Measurements from ENCODE around the gene OR52H1.

The OR52H1 gene

DNA sequence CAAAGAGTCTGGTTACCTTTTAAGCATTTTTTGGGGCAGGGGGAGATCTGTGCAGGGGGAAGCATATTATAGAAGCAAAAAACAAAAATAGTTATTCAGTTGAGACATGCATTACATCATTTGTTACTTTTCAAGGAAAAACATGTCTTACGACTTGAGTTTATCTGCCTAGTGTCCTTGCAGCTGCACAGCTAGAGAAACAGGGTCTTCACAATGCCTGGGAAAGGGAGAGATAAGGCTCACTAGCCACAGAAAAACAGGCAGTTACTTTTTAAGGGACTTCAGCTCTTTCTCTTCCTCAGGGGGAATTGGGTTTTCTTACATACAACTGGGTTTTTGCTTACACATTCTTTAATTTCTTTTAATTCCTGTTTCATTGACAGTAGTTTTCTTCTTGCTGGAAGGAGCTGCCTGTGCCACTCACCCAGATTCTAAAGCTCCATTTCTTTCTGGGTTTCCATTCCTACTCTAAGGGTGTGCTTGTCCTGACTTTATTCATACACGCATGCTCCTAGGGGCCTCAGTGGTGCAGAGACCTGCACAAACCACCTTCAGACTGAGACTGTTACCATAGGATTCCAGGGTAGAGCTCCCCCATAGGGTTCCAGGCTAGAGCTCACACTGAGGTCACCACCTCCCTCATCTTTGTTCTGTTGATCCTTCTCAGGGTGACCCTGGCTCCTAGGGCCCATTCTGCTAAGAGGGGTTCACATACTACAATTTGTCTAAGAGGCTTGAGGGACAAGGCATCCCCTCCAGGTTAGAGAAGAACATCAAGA, 17.1 kb downstream of the OR52H1 start:
- no peak for DNase-seq (ENCODE audit: low read depth)

DNA sequence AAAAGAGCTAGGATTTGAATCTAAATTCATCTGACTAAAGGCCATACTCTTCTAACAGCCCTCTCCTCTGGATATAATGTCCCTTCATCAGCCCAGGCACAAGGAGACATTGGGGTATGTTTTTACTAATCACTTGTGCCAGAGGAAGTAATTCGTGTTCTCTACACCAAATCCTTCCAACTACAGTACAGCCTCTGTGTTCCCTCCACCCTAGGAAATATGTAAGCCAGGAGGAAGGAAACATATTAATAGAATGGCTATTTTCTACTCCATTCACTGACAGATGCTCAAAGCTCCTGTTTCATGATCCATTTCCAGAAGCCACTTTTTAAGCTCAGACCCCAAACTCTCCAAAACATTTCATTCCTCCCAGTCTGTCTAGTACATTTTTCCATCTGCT, 19.8 kb downstream of the OR52H1 start:
- DNase-seq (ENCODE audit: low read depth) = no peak

DNA sequence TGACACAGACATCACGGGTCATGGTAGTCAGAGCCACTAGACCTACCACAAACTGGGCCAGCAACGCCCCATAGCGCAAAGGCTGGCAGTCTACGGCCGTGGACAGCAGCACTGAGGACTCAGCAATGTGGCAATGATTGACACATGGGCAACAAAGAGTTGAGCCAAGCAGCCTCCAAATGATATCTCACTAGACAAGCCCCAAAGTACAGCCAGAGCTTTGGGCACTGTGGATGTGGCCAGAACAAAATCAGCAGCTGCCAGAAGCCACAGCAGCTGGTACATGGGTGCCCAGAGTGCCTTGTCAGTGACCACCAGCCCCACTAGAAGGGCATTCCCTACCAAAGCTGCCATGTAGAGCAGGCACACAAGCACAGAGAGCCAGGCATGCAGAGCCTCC, 20.6 kb downstream of the OR52H1 start:
- DNase-seq (ENCODE audit: low read depth) = no peak

DNA sequence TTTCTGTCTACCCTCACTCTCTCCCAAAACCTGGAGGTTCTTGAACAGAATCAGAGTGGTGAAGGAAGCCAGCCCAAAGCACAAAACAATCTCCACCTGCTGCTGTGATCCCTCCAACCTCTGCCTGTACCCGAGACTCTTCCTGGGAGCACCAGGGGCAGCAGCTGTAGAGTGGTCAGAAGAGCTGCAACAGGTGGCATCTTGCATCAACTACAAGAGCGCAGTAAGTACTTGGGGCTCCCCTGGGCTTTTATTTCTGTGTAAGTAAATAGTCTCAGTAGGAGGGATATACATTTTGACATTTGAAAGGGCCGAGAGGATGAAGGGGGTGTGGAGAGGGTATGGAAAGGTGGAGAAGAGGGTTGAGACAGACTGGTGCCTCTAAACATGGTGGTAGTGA, 23.6 kb downstream of the OR52H1 start:
- no peak for DNase-seq (ENCODE audit: low read depth)

DNA sequence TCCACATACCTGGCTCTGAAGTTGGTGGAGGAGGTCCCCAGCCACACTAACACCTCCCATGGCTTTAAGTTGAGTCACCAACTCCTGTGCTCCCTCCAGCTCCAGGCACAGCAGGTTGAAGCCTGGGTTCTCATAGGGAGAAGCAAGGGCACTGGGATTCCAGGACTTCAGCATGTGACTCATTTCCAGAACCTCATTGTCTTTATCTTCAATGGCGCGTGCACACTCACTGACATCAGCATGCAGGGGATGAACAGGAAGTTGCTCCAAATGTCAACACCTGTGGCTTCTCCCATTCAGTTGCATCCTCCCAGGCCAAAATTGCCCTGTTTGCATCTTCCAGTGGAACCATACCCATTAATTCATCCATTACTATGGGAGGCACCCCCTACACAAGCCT, 26.0 kb downstream of the OR52H1 start:
- no peak for DNase-seq (ENCODE audit: low read depth)

DNA sequence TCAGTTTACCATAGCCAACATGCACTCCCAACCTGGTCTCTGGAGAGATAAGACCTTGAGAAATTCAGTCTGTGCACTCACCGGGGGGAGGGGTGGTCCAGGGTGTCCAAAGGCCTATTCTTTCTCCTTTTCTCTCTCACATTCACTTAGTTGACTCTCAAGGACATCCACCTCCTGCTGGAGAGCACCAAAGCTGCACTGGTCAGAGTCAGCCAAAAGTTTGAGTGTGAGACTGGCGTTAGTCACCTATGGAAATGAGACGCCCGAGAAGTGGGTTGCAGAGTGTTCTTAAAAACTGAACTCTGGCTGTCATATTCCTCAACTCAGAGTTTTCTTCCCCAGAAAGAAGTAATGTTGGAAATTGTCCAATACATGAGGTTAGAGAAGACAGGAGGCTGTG, 26.8 kb downstream of the OR52H1 start:
- no peak for DNase-seq (ENCODE audit: low read depth)

DNA sequence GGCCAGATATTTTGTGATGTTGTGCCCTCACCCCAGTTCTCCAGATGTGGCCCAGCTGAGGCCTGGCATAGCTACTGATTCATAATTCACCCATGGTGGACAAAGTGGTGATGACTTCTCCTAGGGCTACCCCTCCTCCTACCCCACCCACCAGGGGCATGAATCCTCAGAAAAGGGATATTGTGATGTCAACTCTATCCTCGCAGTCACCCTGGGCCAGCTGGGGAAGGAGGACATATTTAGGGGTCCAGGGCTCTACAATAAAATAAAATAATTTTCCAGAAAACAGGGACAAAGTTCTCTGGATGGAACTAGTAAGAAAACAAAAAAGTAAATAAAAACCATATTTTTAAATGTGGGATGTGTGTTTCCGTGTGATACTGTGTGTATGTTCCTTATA, 31.7 kb downstream of the OR52H1 start, which contains the start of gene UBQLNL:
TSS of gene UBQLNL (minus strand) at position 101 of the 400 bp plus-strand sequence. CDS start 258 bp downstream, outside the sequence.
- no peak for DNase-seq (ENCODE audit: low read depth)

DNA sequence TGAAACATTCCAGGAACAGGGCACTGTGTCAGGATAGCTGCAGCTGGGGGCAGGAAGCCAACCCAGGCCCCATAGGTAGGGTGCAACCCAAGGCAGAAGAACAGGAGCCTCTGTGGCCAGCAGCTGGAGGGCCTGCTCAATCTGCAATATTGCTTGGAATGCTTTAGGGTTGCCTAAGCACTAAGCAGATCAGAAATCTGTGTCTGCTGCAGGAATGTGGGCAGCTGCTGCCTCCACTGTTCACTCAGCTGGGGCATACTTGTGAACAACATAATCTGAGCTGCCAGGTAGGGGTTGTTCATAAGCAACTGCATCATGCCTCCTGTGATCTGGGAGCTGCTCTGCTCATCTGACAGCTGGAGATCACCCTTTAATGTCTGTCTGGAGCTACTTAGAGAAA, 33.5 kb downstream of the OR52H1 start:
- DNase-seq (ENCODE audit: low read depth) = no peak

DNA sequence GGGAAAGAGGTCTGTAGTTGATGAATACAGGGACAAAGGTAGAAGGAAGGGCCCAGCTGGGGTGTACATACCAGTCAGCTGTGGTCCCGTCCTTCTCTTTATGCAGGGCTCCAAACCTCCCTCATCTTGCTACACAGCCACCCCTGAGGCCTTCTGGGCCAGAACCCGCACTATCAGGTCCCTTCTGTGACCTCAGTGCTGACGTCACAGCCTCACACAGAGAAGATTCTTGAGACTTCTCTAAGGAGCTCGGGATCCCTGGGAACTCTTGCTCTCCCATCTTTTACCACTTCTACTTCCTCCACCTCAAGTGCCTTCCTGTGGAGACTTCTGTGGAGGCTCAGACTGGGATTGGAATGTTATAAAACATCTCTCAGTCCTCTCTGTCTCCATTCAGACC, 38.5 kb downstream of the OR52H1 start, which contains the start of gene UBQLN3:
TSS of gene UBQLN3 (minus strand) at position 155 of the 400 bp plus-strand sequence. CDS start 399 bp downstream, outside the sequence.
- DNase-seq (ENCODE audit: low read depth) = no peak

DNA sequence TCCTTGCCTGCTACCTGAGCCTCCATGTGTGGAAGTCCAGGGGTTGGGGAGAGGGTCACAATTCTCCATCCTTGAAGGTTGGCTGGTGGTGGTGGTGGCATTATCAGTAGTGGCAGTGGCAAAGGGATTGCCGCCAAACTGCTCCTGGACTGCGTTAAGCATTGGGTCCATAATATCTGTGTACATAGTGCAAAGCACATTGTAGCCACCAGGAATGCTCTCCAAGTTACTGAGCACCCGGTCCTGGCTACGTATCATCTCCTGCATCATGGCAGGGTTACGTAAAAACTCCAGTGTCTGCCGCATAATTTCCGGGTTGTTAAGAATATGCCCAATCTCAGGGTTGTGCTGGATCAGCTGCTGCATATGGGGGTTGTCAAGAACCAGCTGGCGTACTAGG, 39.7 kb downstream of the OR52H1 start:
- no peak for DNase-seq (ENCODE audit: low read depth)

DNA sequence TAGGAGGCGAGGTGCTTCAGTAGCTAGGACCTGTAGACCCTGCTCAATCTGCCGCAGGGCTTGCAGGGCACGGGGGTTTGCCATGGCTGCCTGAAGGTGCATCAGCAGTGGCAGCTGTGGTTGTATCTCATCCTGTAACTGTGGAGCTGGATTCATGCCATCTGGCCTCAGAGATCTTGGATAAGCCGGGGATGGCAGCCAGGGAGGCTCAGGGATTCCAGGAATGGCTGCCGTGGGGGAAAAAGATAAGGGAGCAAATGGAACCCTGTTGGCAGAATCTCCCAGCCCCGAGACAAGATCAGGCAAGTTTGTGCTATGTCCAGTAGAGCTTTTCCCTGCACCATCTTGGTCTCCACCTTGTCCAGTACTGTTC, 40.4 kb downstream of the OR52H1 start:
- no peak for DNase-seq (ENCODE audit: low read depth)

DNA sequence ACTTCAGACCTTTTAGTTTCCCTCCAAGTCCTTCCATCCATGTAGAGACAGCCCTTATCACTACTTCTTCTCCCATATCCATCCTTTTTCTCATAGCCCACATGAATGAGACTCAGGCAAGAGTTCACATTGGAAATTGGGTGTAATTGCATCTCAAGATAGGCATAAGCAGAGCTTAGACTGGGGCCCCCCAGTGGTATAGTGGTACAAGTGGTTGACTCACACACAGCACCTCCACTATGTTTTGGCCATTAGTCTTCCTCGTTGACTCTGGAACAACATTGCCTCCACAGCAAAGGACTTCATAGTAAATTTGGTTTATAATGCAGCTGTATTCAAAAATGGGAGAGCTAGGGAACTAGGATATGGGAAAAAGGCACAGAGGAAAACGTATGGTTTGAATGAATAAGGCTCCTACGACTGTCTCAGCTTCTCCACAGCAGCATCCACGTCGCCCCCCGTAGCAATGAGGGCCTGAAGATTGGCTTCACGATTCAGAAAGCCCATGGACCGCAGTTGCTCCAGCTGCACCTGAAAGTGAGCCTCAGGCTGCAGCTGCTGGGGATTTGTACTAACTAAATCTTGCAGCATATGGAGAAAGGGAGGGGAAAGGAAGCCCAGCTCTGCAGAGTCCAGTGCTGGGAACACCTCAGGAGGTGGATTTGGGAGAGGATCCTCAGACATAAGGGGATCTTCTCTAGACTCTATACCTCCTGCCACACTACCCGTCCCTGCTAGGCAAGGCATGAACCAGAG, 41.0 kb downstream of the OR52H1 start:
- no peak for DNase-seq (ENCODE audit: low read depth)

DNA sequence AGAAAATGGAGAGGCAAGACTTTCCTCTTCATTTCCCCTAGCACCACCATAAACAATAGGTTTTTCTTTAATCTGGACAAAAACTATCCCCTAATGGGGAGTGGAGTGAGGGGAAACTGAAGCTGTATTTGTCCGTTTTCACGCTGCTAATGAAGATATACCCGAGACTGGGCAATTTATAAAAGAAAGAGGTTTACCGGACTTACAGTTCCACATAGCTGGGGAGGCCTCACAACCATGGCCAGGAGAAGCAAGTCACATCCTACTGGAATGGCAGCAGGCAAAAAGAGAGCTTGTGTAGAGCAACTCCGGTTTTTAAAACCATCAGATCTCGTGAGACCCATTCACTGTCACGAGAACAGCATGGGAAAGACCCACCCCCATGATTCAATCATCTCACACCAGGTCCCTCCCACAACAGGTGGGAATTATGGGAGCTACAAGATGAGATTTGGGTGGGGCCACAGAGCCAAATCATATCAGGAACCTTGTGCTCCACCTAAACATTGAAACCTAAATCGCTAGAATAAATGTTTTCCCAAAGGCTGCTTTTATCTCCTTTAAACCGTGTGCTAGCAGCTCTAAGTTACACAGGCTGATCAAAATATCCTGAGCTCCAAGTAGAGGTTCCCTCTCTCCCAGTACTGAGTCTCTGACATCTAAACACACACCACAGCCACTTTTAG, 42.8 kb downstream of the OR52H1 start:
- no peak for DNase-seq (ENCODE audit: low read depth)

DNA sequence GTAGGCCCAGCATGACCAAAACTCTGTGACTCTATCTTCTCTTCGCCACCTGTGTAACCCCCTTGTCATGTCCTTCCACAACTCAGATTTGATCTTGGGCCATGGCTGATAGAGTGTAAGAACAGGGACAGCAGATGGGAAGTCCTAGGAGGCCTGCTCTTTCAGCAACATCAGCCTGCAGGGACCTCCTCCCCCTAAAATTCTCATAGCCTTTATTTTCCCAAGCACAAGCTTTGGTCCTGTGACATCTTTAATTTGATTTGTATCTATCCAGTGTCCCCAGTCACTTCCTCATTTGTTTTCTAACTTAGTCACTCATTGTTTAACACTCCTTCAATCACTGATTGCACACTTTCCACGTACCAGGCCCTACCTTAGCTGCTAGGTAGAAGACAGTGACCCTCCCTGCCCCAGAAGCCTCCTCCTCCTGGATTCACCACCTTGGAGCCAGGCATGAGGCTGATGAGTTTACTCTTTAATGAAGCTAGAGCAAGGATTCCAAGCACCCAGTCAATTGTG, 43.9 kb downstream of the OR52H1 start:
- no peak for DNase-seq (ENCODE audit: low read depth)

DNA sequence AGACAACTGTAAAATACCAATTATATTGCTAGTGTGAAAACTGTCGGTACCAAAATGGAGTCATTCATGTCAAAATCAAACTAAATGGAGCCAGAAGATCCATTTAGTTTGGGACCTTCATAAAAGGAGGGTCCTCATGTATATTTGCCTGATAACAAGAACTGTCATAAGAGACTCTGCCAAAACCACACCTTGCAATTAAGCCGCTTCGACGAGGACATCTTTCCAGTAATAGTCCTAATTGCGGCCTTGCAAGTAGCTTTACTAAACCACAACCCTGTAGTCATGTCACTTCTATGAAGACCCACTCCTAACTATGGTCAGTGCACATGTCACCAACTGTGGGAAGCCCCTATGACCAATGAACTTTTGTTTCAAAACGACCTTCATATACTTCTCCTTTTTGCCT, 47.9 kb downstream of the OR52H1 start:
- DNase-seq (ENCODE audit: low read depth) = no peak

DNA sequence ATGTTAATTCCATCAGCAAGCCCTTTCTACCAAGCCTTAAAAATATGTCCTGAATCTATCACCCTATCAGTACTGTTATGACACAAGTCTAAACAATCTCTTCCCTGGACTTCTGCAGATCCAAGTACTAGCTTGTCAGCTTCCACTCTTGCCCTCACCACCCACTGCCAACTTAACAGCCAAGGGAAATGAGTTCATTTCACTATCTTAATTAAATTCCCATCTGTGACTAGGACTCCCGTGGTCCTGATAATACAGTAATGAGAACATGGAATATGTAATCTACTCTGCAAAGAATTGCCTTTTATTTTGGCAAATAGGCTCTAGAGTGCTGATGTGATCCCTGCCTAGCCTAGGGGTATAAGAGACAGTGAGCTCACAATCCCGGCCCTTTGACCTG, 48.7 kb downstream of the OR52H1 start:
- DNase-seq (ENCODE audit: low read depth) = no peak
